GM18519 (cell line): Measurements from ENCODE around the gene GNB1.

Source experiments
- ATAC-seq: cut with Tn5 transposase; IDR thresholded peaks from one replicate; pipeline ENCODE4 v1.9.1; 2021; ENCODE audit warnings: mild to moderate bottlenecking, moderate library complexity; ENCODE audit not compliant: unreplicated experiment, low FRiP score

Gene GNB1

GRCh38 chr1:1768249-1768992 is 122.5 kb downstream of the GNB1 start:
- no peak for ATAC-seq

- ATAC-seq = no peak
These were observed 125.9 kb downstream of the GNB1 start for GRCh38 chr1:1764876-1765470.

- ATAC-seq = no peak
These were observed 126.9 kb downstream of the GNB1 start for GRCh38 chr1:1763657-1764621.

GRCh38 chr1:1761504-1762376 is 129.1 kb downstream of the GNB1 start:
- ATAC-seq = no peak

- no peak for ATAC-seq
These were observed 130.2 kb downstream of the GNB1 start for GRCh38 chr1:1760715-1761114.

- no peak for ATAC-seq
These were observed 130.6 kb downstream of the GNB1 start for GRCh38 chr1:1760345-1760650.

GRCh38 chr1:1759456-1760344 is 131.2 kb downstream of the GNB1 start:
- no peak for ATAC-seq

GRCh38 chr1:1758692-1759455 is 132.0 kb downstream of the GNB1 start:
- ATAC-seq = no peak

- no peak for ATAC-seq
These were observed 132.7 kb downstream of the GNB1 start for GRCh38 chr1:1758059-1758621.

- ATAC-seq = no peak
These were observed 133.3 kb downstream of the GNB1 start for GRCh38 chr1:1757422-1758058.

GRCh38 chr1:1756661-1757421 is 134.0 kb downstream of the GNB1 start:
- ATAC-seq = no peak

- ATAC-seq = no peak
These were observed 135.0 kb downstream of the GNB1 start for GRCh38 chr1:1755852-1756251.

GRCh38 chr1:1755426-1755825 is 135.5 kb downstream of the GNB1 start:
- ATAC-seq = no peak

GRCh38 chr1:1754051-1754815 is 136.7 kb downstream of the GNB1 start:
- ATAC-seq = no peak

GRCh38 chr1:1753607-1754005 is 137.3 kb downstream of the GNB1 start:
- no peak for ATAC-seq
